Measurements from ENCODE around the gene TSPOAP1. TPM values are rescaled to one million over a fixed set of nuclear protein-coding genes. Genes with fewer than 3 reads are reported as not detected.

Gene TSPOAP1
- total RNA-seq, 4 donors from 2014 or later = 11.4 to 16.3 (median 13.0) TPM

GRCh38 chr17:58320570-58321323 lies 7.8 kb downstream of the TSPOAP1 start:
- Histone ChIP-seq H3K27ac (no peak overlapping the region), H3K4me1 (peaks cover 0 to 21% (median 2%) of the 10 kb centered on the region in 4 donors), H3K27me3 (peaks cover 0 to 8% of the 10 kb centered on the region in 2 donors), H3K4me3 (no peak overlapping the region), H3K36me3 (peaks cover 0 to 25% (median 0%) of the 10 kb centered on the region in 3 donors), H3K9me3 (no peaks in the 10 kb centered on the region)
- no peak for DNase-seq (ENCODE audit: low spot score in 2 of 2)
- WGBS, 2 donors = 89 to 90% methylated on average over 9 of the region's 9 CpGs
- TF ChIP-seq, protein P1, sequence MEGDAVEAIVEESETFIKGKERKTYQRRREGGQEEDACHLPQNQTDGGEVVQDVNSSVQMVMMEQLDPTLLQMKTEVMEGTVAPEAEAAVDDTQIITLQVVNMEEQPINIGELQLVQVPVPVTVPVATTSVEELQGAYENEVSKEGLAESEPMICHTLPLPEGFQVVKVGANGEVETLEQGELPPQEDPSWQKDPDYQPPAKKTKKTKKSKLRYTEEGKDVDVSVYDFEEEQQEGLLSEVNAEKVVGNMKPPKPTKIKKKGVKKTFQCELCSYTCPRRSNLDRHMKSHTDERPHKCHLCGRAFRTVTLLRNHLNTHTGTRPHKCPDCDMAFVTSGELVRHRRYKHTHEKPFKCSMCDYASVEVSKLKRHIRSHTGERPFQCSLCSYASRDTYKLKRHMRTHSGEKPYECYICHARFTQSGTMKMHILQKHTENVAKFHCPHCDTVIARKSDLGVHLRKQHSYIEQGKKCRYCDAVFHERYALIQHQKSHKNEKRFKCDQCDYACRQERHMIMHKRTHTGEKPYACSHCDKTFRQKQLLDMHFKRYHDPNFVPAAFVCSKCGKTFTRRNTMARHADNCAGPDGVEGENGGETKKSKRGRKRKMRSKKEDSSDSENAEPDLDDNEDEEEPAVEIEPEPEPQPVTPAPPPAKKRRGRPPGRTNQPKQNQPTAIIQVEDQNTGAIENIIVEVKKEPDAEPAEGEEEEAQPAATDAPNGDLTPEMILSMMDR (IDR thresholded peaks at IDR 0.05) = no peak
- TF ChIP-seq POLR2A (IDR thresholded peaks at IDR 0.05) (no peak), EP300 (IDR thresholded peaks at IDR 0.05) (no peak)

DNA sequence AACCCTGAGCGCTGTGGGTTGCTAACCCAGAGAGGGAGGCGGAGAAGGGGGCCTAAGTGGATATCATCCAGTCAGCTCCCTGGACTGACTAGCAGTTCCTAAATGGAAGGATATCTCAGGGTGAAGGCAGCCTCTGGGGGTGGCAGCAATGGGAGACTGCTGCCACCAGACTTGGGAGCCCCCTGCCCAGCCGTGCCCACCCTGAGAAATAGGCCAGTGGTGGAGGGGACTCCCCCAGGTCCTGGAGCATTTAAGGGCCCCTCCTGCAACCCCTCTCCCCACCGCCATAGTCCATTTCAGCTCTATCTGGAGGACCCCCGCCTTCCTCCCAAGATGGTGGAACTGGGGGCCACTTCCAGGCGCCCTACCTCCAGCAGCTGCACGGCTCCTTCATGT lies 8.4 kb downstream of the TSPOAP1 start:
- Histone ChIP-seq H3K4me1 (peaks cover 0 to 16% (median 1%) of the 10 kb centered on the region in 4 donors), H3K4me3 (no peak overlapping the region), H3K36me3 (peaks cover 0 to 29% (median 0%) of the 10 kb centered on the region in 3 donors), H3K27ac (no peak overlapping the region), H3K27me3 (peaks cover 0 to 3% of the 10 kb centered on the region in 2 donors), H3K9me3 (no peaks in the 10 kb centered on the region)
- 94 to 96% methylated on average over 7 of the region's 7 CpGs for WGBS, 2 donors
- DNase-seq (ENCODE audit: low spot score in 2 of 2) = no peak
- no peak for TF ChIP-seq EP300 (IDR thresholded peaks at IDR 0.05)
- TF ChIP-seq POLR2A (IDR thresholded peaks at IDR 0.05) = no peak
- TF ChIP-seq, protein P1 (IDR thresholded peaks at IDR 0.05) = no peak

DNA sequence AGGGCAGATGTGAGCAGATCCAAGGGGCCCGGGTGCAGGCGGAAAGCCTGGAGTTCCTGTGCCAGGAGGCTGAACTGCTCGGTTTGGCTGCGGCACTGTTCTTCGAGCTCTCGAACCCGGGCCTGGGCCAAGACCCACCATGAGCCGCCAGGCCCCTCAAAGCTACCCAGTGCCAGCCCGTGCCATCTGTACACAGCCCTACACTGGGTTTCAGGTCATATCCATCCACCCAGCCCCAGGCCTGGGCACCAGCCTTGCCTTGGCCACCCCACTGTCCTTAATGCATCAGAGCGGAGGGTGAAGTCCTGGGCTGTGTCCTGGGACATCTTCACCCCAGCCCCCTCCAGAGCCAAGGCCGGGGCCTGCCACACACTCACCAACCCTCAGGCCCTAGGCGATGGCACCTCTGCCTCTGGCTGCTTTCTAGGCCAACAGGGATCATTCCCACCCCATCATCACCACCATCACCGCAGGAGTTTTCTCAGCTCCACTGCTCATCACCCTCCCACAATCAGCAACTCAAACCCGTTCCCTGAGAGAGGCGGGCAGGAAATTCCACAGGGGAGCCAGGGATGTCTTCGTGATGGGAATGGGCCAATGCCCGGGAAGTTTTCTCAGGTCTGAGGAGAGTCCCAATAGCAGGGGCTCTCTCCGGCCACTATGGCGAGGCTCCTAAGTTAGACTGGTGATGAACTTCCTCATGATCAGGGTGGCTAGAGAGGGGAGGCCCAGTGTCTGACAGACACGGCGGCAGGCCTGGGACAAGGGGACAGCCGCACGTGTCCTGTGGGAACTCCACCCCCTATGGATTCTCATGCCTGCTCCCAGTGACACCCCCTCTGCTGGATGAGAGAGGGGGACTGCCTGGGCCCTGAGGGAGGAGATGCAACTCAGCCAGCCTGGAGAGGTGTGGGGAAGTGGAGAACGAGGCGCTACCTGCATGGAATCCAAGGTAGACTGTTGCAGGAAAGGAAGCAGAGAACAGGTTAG lies 9.1 kb downstream of the TSPOAP1 start:
- Histone ChIP-seq H3K4me1 (peaks cover 0 to 9% (median 0%) of the 10 kb centered on the region in 4 donors), H3K4me3 (no peak overlapping the region), H3K9me3 (no peaks in the 10 kb centered on the region), H3K27ac (no peak overlapping the region), H3K36me3 (peaks cover 0 to 31% (median 0%) of the 10 kb centered on the region in 3 donors), H3K27me3 (no peaks in the 10 kb centered on the region)
- TF ChIP-seq, protein P1 (IDR thresholded peaks at IDR 0.05) = no peak
- TF ChIP-seq POLR2A (IDR thresholded peaks at IDR 0.05) (no peak), EP300 (IDR thresholded peaks at IDR 0.05) (no peak)
- DNase-seq (ENCODE audit: low spot score in 2 of 2) = no peak
- WGBS, 2 donors = 82 to 84% methylated on average over 23 to 24 of the region's 25 CpGs

DNA sequence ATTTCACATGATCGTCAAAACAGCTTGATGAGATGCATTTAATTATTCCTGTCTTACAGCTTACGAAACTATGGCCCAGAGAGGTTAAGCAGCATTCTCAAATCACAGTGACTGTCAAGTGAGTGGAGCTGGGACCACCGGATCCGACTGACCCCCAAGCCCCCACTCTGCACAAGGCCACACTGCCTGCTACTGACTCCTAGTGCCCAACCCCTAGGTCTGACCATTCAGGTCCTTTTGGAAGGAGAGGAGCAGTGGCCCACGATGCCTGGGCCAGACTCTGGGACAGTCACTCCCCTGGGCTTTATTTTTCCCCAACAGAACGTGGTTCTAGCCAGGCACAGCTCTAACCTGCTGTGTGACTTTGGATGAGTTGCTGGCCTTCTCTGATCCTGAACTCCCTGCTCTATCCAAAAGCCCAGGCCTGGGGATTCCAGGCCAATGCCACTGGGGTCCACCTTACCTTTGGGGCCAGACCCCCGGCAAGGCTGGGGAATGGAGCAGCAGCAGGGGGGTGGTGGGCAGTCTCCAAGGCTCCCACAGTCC lies 9.9 kb downstream of the TSPOAP1 start:
- Histone ChIP-seq H3K27ac (no peak overlapping the region), H3K4me1 (peaks cover 0 to 3% (median 0%) of the 10 kb centered on the region in 4 donors), H3K36me3 (peaks cover 0 to 31% (median 0%) of the 10 kb centered on the region in 3 donors), H3K4me3 (no peak overlapping the region), H3K27me3 (no peaks in the 10 kb centered on the region), H3K9me3 (no peaks in the 10 kb centered on the region)
- TF ChIP-seq POLR2A (IDR thresholded peaks at IDR 0.05) (no peak), EP300 (IDR thresholded peaks at IDR 0.05) (no peak)
- TF ChIP-seq, protein P1 (IDR thresholded peaks at IDR 0.05) = no peak
- 80 to 81% methylated on average over 7 of the region's 7 CpGs for WGBS, 2 donors
- no peak for DNase-seq (ENCODE audit: low spot score in 2 of 2)

All from tibial nerve (tissue), 4 donors.